M059J (cell line): ENCODE data around the gene B3GNT5. TPM values are rescaled to one million over a fixed set of nuclear protein-coding genes. Genes with fewer than 3 reads are reported as not detected.

Source experiments
- DNase-seq: peaks from one replicate; pipeline ENCODE4 v3.0.0-alpha.2; 2012; ENCODE audit warnings: low read depth
- total RNA-seq: library from RNA; depleted of rRNA; stranded (reverse); fragments of >200 nt; shearing (Covaris generic); gene quantifications from 2 replicates; pipeline ENCODE4 v1.2.3, GENCODE V29; 2014; rRNA removed

B3GNT5 gene
- total RNA-seq, 1 experiment from 2014 or later = 4.1 TPM

DNA sequence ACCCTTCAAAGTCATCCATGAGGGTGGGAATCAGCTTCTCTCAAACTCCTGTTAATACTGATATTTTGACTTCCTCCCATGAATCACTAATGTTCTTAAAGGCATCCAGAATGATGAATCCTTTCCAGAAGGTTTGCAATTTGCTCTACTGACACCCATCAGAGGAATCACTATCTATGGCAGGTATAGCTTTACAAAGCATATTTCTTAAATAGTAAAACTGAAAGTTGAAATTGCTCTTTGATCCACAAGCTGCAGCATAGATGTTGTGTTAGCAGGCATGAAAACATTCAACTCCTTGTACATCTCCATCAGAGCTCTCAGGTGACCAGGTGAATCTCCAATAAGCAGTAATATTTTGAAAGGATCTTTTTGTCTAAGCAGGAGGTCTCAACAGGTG lies 66.3 kb downstream of the B3GNT5 start:
- no peak for DNase-seq

Other genes with a start within 250 kb of the B3GNT5 start
- gene MCCC1, start 153.8 kb upstream of the B3GNT5 start, total RNA-seq = 14.1 and 19.7 TPM in 2 replicates
- gene LAMP3, start 90.5 kb upstream of the B3GNT5 start, total RNA-seq = 0.37 and 1.1 TPM in 2 replicates
- gene MCF2L2, start 175.4 kb downstream of the B3GNT5 start, total RNA-seq = 0.15 TPM in 1 of 2 replicates, not detected in the other